ENCODE measurements around the gene C1QTNF6.

C1QTNF6 gene

GRCh38 chr22:37163575-37164504 lies 24.2 kb downstream of the C1QTNF6 start:
- no peak overlapping the region for H3K4me3 ChIP-seq (ENCODE audit: low read depth, low read length)
- no peak for DNase-seq (ENCODE audit: low read depth)
- TF ChIP-seq CTCF (IDR thresholded peaks at IDR 0.05; ENCODE audit: control insufficient read depth, extremely low read depth, insufficient read depth): no peak

GRCh38 chr22:37163096-37163489 lies 25.0 kb downstream of the C1QTNF6 start:
- no peak overlapping the region for H3K4me3 ChIP-seq (ENCODE audit: low read depth, low read length)
- no peak for DNase-seq (ENCODE audit: low read depth)
- TF ChIP-seq CTCF (IDR thresholded peaks at IDR 0.05; ENCODE audit: control insufficient read depth, extremely low read depth, insufficient read depth): no peak

- TF ChIP-seq CTCF (IDR thresholded peaks at IDR 0.05; ENCODE audit: control insufficient read depth, extremely low read depth, insufficient read depth): no peak
- no peak for DNase-seq (ENCODE audit: low read depth)
- no peak overlapping the region for H3K4me3 ChIP-seq (ENCODE audit: low read depth, low read length)
Measured at GRCh38 chr22:37162221-37163095, 25.6 kb downstream of the C1QTNF6 start.

GRCh38 chr22:37161443-37161842 lies 26.6 kb downstream of the C1QTNF6 start:
- DNase-seq (ENCODE audit: low read depth): no peak
- H3K4me3 ChIP-seq (ENCODE audit: low read depth, low read length): no peak overlapping the region
- TF ChIP-seq CTCF (IDR thresholded peaks at IDR 0.05; ENCODE audit: control insufficient read depth, extremely low read depth, insufficient read depth): no peak

- DNase-seq (ENCODE audit: low read depth): no peak
- H3K4me3 ChIP-seq (ENCODE audit: low read depth, low read length): no peak overlapping the region
- no peak for TF ChIP-seq CTCF (IDR thresholded peaks at IDR 0.05; ENCODE audit: control insufficient read depth, extremely low read depth, insufficient read depth)
Measured at GRCh38 chr22:37160027-37160426, 28.0 kb downstream of the C1QTNF6 start.

GRCh38 chr22:37158963-37159290 lies 29.1 kb downstream of the C1QTNF6 start:
- TF ChIP-seq CTCF (IDR thresholded peaks at IDR 0.05; ENCODE audit: control insufficient read depth, extremely low read depth, insufficient read depth): no peak
- no peak for DNase-seq (ENCODE audit: low read depth)
- H3K4me3 ChIP-seq (ENCODE audit: low read depth, low read length): no peak overlapping the region

Data from LNCaP clone FGC (cell line).